ENCODE data around the gene ZFC3H1. TPM values are rescaled to one million over a fixed set of nuclear protein-coding genes. Genes with fewer than 3 reads are reported as not detected.

The ZFC3H1 gene
- total RNA-seq, 1 experiment from 2014 or later = 48.7 TPM

DNA sequence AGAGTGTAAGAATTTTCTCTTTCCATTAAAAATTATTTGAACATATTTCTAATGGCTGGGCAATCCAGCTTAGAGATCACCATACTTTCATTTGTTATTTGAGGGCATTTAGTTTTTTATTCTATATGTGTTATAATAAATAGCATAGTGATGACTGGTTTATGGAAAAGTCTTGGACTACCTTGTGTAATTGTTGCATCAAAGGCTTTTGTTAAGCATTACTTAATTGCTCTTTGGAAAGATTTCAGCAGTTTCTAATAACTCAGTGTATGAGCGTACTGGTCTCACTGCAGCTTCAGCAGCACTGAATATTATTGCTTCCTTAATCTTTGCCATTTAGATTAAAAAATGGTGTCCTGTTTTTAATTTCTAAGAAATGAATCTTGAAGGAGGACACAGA lies 45.0 kb upstream of the ZFC3H1 start:
- no peaks in the 10 kb centered on the region for H3K27me3 ChIP-seq (replicated peaks; ENCODE audit: insufficient read depth, low read depth, low read length, poor library complexity)
- H3K4me3 ChIP-seq (ENCODE audit: low read depth, low read length, poor library complexity, severe bottlenecking) = no peak overlapping the region
- no peaks in the 10 kb centered on the region for H3K36me3 ChIP-seq (ENCODE audit: insufficient read depth, low read length, poor library complexity, severe bottlenecking)
- TF ChIP-seq, protein P1, sequence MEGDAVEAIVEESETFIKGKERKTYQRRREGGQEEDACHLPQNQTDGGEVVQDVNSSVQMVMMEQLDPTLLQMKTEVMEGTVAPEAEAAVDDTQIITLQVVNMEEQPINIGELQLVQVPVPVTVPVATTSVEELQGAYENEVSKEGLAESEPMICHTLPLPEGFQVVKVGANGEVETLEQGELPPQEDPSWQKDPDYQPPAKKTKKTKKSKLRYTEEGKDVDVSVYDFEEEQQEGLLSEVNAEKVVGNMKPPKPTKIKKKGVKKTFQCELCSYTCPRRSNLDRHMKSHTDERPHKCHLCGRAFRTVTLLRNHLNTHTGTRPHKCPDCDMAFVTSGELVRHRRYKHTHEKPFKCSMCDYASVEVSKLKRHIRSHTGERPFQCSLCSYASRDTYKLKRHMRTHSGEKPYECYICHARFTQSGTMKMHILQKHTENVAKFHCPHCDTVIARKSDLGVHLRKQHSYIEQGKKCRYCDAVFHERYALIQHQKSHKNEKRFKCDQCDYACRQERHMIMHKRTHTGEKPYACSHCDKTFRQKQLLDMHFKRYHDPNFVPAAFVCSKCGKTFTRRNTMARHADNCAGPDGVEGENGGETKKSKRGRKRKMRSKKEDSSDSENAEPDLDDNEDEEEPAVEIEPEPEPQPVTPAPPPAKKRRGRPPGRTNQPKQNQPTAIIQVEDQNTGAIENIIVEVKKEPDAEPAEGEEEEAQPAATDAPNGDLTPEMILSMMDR (conservative IDR thresholded peaks at IDR 0.05; ENCODE audit: low read depth, low read length) = no peak
- no peak for TF ChIP-seq EZH2 (IDR thresholded peaks at IDR 0.05; ENCODE audit: borderline replicate concordance, low read depth, low read length, poor library complexity, severe bottlenecking)
- peaks cover 3% of the 10 kb centered on the region for H3K9me3 ChIP-seq (ENCODE audit: low read depth, low read length, poor library complexity, severe bottlenecking)
- DNase-seq (ENCODE audit: low spot score) = no peak
- ChIA-PET CTCF (no interaction called here), POLR2A (ENCODE audit: low non-redundant PET) (no interaction called here)
- intact Hi-C loops (cut with micrococcal nuclease; ENCODE audit: unreplicated experiment) = no loop called here
- H3K27ac ChIP-seq (ENCODE audit: low read depth, low read length, poor library complexity, severe bottlenecking) = no peak overlapping the region
- H3K4me1 ChIP-seq (ENCODE audit: insufficient read depth, low read length, poor library complexity, severe bottlenecking) = no peaks in the 10 kb centered on the region
- BruUV-seq (replicated peaks) = no TSS peak

GRCh38 chr12:71704920-71705319 lies 41.3 kb upstream of the ZFC3H1 start:
- TF ChIP-seq, protein P1 (conservative IDR thresholded peaks at IDR 0.05; ENCODE audit: low read depth, low read length) = no peak
- no peak for TF ChIP-seq EZH2 (IDR thresholded peaks at IDR 0.05; ENCODE audit: borderline replicate concordance, low read depth, low read length, poor library complexity, severe bottlenecking)
- Histone ChIP-seq H3K27me3 (replicated peaks; ENCODE audit: insufficient read depth, low read depth, low read length, poor library complexity) (no peaks in the 10 kb centered on the region), H3K4me1 (ENCODE audit: insufficient read depth, low read length, poor library complexity, severe bottlenecking) (no peaks in the 10 kb centered on the region), H3K27ac (ENCODE audit: low read depth, low read length, poor library complexity, severe bottlenecking) (no peak overlapping the region), H3K36me3 (ENCODE audit: insufficient read depth, low read length, poor library complexity, severe bottlenecking) (peaks cover 13% of the 10 kb centered on the region), H3K4me3 (ENCODE audit: low read depth, low read length, poor library complexity, severe bottlenecking) (no peak overlapping the region), H3K9me3 (ENCODE audit: low read depth, low read length, poor library complexity, severe bottlenecking) (no peaks in the 10 kb centered on the region)
- CTCF ChIA-PET = no interaction called here
- no peak for DNase-seq (ENCODE audit: low spot score)
- POLR2A ChIA-PET (ENCODE audit: low non-redundant PET) = no interaction called here
- intact Hi-C loops (cut with micrococcal nuclease; ENCODE audit: unreplicated experiment) = no loop called here
- BruUV-seq (replicated peaks) = no TSS peak

DNA sequence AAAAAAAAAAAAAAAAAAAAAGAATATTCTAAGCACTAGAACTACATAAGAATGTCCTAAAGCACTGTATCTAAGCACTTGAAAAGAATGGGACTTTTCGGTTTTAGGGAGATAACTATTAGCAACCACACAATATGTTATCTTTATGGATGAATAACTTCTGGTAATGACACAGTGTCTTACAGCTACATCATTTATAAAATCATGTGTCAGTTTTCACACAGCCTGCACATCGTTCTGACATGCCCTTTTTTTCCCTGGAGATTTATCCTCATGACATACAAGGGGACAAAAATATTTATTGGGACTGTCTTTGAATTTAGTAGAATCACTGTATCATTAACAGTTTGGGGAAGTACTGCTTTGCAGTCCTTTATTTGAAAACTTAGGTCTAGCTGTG lies 39.6 kb upstream of the ZFC3H1 start:
- DNase-seq (ENCODE audit: low spot score) = no peak
- no peak overlapping the region for H3K4me3 ChIP-seq (ENCODE audit: low read depth, low read length, poor library complexity, severe bottlenecking)
- H3K27ac ChIP-seq (ENCODE audit: low read depth, low read length, poor library complexity, severe bottlenecking) = no peak overlapping the region
- no TSS peak for BruUV-seq (replicated peaks)
- H3K36me3 ChIP-seq (ENCODE audit: insufficient read depth, low read length, poor library complexity, severe bottlenecking) = peaks cover 30% of the 10 kb centered on the region
- TF ChIP-seq EZH2 (IDR thresholded peaks at IDR 0.05; ENCODE audit: borderline replicate concordance, low read depth, low read length, poor library complexity, severe bottlenecking) = no peak
- TF ChIP-seq, protein P1 (conservative IDR thresholded peaks at IDR 0.05; ENCODE audit: low read depth, low read length) = no peak
- CTCF ChIA-PET = interaction anchor here (0.6 kb wide), 1 partner anchor 16 kb away, joined by 7 read pairs; no protein-coding TSS in a partner anchor
- no peaks in the 10 kb centered on the region for H3K27me3 ChIP-seq (replicated peaks; ENCODE audit: insufficient read depth, low read depth, low read length, poor library complexity)
- intact Hi-C loops (cut with micrococcal nuclease; ENCODE audit: unreplicated experiment) = no loop called here
- no peaks in the 10 kb centered on the region for H3K4me1 ChIP-seq (ENCODE audit: insufficient read depth, low read length, poor library complexity, severe bottlenecking)
- H3K9me3 ChIP-seq (ENCODE audit: low read depth, low read length, poor library complexity, severe bottlenecking) = no peaks in the 10 kb centered on the region
- POLR2A ChIA-PET (ENCODE audit: low non-redundant PET) = interaction anchor here (0.7 kb wide), 1 partner anchor 103 kb away, joined by 4 read pairs; no protein-coding TSS in a partner anchor
